Measurements from ENCODE around the gene ACKR1.

The ACKR1 gene

DNA sequence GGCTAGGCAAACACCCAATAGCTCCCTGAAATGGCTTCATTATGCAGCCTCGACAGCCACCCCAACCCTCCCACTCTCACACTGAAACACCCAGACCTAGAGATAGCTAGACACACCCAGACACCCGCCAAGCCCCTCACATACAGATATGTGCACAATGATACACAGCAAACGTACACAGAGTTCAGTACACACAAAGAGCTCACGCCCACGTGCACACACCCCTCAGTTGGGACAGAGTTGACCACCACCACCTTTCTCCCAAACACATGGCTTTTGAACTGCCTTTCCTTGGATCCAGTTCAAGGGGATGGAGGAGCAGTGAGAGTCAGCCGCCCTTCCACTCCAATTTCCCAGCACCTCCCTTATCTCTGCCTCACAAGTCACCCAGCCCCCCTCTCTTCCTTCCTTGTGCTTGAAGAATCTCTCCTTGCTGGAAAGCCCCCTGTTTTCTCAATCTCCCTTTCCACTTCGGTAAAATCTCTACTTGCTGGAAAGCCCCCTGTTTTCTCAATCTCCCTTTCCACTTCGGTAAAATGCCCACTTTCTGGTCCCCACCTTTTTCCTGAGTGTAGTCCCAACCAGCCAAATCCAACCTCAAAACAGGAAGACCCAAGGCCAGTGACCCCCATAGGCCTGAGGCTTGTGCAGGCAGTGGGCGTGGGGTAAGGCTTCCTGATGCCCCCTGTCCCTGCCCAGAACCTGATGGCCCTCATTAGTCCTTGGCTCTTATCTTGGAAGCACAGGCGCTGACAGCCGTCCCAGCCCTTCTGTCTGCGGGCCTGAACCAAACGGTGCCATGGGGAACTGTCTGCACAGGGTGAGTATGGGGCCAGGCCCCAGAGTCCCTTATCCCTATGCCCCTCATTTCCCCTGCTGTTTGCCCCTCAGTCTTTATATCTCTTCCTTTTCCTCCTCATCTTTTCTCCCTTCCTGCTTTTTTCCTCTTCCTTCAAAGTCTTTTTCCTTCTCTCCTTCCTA, at the start of gene ACKR1:
TSS of gene ACKR1 (plus strand) at position 715 of the 981 bp plus-strand sequence. CDS start at position 800, 85 bp downstream.
- DNase-seq = no peak

- peak; percentile 36 for DNase-seq
These were observed 43.5 kb upstream of the ACKR1 start for GRCh38 chr1:159161001-159161718.

GRCh38 chr1:159161719-159162026, 43.0 kb upstream of the ACKR1 start:
- no peak for DNase-seq

- DNase-seq = no peak
These were observed 42.0 kb upstream of the ACKR1 start for GRCh38 chr1:159162516-159163265.

GRCh38 chr1:159163614-159164228, 41.0 kb upstream of the ACKR1 start:
- no peak for DNase-seq

- DNase-seq = no peak
These were observed 36.6 kb upstream of the ACKR1 start for GRCh38 chr1:159168043-159168442.

DNA sequence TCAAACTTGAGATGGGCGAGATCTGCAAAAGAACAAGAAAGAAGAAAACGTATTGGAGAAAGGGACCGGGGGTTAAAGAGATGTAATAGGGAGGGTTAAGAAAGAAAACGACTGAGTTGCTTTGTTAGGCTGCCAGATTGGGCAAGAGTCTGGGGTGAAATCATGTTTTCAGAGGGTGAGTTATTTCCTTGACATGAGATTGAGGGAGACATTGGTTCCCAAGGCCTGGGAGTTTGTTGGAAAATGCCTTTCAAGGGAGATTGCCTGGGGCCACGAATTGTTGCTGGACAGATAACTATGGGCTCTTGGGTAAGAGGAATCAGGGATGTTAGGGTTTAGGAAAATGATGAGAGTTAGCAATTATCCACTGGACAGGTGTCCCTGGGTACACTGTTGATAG, 34.0 kb upstream of the ACKR1 start:
- DNase-seq = no peak

- no peak for DNase-seq
These were observed 33.4 kb upstream of the ACKR1 start, which contains the start of gene CADM3 for GRCh38 chr1:159171254-159171687. TSS of gene CADM3 (plus strand) at chr1:159171615. CDS start at chr1:159171766, 151 bp downstream.

DNA sequence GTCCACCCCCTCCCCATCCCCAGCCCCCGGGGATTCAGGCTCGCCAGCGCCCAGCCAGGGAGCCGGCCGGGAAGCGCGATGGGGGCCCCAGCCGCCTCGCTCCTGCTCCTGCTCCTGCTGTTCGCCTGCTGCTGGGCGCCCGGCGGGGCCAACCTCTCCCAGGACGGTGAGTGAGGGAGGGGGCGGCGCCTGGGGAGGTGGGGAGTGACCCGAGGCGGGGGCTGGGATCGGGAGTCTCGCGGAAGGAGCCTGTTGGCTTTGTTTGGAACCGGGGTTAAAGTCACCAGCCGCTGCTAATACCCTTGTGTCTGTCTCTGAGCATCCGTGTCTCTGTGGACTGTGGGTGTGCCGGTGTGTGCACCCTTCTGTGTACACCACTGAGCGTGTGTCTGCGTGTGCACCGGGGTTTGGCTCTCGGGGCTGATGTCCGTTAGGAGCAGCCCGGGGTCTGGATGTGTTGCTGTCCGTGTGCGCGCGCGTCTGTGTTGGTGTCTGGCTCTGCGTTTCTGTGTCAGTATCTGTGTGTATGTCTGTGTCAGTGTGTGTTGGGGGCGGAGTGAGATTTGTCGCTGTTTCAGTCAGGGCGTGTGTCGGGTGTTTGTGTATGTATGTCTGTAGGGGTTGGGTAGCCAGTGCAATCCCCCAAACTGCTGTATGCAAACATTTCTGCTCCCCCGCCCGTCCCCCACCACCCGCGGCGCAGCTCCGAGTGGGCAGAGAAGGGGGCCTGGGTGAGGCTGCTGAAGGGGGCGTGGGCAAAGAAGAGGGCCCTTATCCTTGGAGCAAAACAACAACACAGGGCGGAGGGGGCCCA, 32.8 kb upstream of the ACKR1 start:
- DNase-seq = no peak

GRCh38 chr1:159172614-159173291, 31.9 kb upstream of the ACKR1 start:
- DNase-seq = no peak

- no peak for DNase-seq
These were observed 31.4 kb upstream of the ACKR1 start for GRCh38 chr1:159173320-159173719.

DNA sequence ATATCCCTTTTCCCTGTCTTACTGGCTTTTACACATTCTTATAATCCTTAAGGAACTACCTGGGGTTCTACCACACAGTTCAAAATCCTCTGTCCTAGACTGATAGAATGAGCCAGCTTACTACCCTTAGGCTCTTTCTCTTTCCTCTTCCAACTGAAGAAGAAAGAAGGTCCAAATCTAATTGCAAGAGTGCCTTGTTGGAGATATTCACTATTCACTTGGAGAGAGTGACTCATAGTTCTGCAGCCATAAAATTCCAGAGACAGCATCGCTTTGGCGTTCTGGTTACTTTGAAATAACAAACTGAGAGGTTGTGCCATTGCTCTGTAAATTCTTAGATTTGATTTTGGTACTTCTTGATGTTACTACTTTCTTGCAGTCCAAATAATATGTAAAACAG, 29.1 kb upstream of the ACKR1 start:
- DNase-seq = no peak

DNA sequence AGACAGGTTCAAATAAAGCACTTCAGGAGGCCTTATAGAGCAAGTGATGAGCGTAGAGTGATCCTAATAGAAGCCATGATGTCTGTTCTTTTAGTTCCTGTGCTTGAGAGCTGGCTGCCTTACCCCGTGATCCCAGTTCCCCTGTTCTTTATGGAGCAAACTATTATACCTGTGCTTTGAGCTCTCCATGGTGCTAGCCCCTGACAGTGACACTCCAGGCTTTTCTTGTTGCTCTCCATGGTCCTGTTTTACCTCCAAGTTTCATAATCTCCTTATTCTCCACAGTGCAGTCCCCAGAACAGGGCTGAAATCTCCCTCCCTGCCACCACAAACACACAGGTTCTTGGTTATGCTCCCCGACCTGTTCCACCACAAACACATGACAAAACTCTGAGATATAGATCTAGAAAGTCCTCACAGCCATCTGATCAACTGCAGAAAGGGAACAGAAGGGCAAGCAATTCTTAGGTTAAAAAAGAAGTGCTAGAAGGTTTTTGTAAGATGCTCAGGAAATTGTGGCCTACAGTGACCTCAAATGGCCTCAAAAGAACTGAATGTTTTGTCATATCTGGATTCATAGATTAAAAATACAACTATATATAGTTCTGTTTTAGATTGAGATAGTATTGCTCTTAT, 27.3 kb upstream of the ACKR1 start:
- no peak for DNase-seq

GRCh38 chr1:159179906-159180305, 24.8 kb upstream of the ACKR1 start:
- DNase-seq = no peak

DNA sequence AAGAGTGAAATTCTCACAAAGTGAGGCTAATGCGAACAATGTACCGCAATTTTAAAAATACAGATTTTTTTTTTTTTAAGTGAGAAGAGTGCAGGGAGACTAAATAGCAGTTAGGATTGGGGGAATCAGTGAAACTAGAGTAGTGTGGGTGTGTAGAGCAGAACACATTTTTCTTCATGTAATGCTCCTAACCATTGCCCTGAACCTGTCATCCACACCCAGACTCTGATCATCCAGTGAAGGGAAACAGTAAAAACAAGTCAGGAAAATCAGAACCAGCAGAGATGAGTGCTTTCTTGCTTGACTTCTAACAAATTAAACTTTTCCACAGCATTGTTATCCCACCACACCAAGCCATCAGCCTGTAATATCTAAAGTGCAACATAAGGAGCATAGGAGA, 24.2 kb upstream of the ACKR1 start:
- DNase-seq = no peak

DNA sequence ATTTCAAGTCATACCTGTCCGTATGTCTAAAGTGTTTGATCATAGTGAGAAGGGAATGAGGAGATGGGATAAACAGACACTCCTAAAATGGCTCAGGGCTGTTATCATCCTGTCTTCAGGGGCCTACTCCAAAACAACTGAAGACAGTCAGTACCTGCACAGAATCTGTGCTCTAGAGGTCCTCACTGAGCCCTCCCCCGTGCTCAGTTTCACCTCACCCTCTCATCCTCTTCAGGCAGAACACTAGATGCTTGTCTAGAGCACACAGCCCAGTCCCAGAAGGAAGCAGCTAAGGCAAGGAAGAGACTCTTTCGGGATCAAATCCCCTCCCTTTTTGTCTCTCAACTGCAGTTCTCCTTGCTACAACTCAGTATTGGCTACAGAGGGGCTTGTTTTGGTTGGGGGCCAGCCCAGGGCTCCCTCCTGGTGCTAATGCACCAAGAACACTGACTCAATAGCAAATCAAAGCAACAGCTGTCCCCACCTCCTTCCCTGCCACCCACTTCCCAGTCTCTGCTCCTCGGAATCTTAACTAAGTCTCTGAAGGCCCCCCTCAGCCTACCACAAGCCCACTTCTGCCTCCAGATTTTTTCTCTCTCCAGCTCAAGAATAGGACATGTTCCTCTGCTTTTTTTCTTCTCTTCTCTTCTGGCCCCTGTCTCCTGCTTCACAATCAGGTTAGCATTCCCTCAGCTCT, 23.2 kb upstream of the ACKR1 start:
- no peak for DNase-seq

GRCh38 chr1:159184201-159184600, 20.5 kb upstream of the ACKR1 start:
- no peak for DNase-seq

DNA sequence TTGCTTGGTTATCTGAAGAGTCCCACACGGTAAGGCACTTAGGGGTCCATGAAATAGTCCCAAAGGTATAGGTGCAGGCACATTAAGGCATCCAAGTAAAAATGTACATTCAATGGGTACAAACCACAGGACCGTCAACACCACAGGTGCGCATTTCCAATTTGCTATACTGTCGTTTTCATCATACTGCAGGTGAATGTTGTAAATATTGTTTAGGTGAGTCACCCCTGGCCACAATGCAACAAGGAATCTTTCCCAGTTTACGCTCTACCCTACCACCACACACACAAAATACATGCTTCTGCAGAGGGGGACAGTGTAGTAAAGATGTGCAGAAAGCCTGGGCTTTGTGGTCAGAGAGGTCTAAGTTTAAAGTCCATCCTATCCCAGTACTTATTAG, 19.6 kb upstream of the ACKR1 start:
- DNase-seq = no peak

DNA sequence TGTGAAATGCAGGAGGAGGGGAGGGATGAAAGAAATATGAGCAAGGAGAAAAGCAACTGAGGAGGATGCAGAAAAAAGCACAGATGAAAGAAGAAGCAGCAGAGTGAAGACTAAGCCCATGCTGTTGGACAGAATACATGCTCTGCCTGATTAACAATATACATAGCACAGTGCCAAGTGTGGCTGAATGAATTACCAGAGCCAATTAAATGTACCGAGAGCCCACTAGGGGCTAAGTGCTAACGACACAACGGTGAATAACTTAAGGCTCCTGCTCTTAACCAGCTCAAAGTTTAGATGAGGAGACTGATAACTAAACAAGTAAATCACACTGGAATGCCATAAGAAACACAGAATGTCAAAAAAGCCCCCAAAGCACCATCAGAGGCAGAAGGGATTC, 17.6 kb upstream of the ACKR1 start:
- DNase-seq = no peak
